Hematopoietic multipotent progenitor cell (in vitro differentiated cells): ENCODE measurements around the gene FNDC7. TPM values are rescaled to one million over a fixed set of nuclear protein-coding genes. Genes with fewer than 3 reads are reported as not detected.
"Not testable (repeated sequence)": the region's sequence is repeated elsewhere in the genome, so short reads cannot be mapped to it uniquely, and the experiment has no call there.

Experiments
- DNase-seq, 3 donors: peaks; one replicate each; pipeline ENCODE4 v3.0.0-alpha.2; 2011 to 2015; ENCODE audit warnings: low read depth in 2 of 3, low spot score in 2 of 3
- total RNA-seq: library from RNA; depleted of rRNA; stranded (reverse); fragments of >200 nt; gene quantifications from one replicate; pipeline ENCODE4 v1.2.3, GENCODE V29; 2012

The FNDC7 gene
- total RNA-seq, 1 donor, result under 0.01 TPM

GRCh38 chr1:108734171-108734865 is 21.6 kb downstream of the FNDC7 start:
- DNase-seq, result no peak

GRCh38 chr1:108742253-108742652 is 29.5 kb downstream of the FNDC7 start:
- DNase-seq, result no peak

GRCh38 chr1:108745980-108746381 is 33.3 kb downstream of the FNDC7 start:
- no peak for DNase-seq

GRCh38 chr1:108746382-108747170 is 33.9 kb downstream of the FNDC7 start, which contains the start of gene STXBP3:
Gene STXBP3 (plus strand): TSS chr1:108746674. CDS start chr1:108746738, 64 bp downstream.
- peak; percentile 98 to 100 (median 99) for DNase-seq

- DNase-seq, result peak; percentile 22 to 63 (median 60)
Observed at GRCh38 chr1:108747171-108747850, 34.6 kb downstream of the FNDC7 start.

GRCh38 chr1:108747898-108748297 is 35.2 kb downstream of the FNDC7 start:
- peak in 2 of 3 donors; percentile 26 to 28 for DNase-seq

GRCh38 chr1:108749081-108749480 is 36.4 kb downstream of the FNDC7 start:
- DNase-seq, result no peak

GRCh38 chr1:108750476-108751181 is 37.9 kb downstream of the FNDC7 start:
- no peak for DNase-seq

- no peak for DNase-seq
Observed at GRCh38 chr1:108753363-108753762, 40.7 kb downstream of the FNDC7 start.

- no peak for DNase-seq
Observed at GRCh38 chr1:108758796-108759195, 46.1 kb downstream of the FNDC7 start.

GRCh38 chr1:108767115-108767514 is 54.4 kb downstream of the FNDC7 start:
- no peak for DNase-seq

GRCh38 chr1:108767708-108768107 is 55.0 kb downstream of the FNDC7 start:
- no peak for DNase-seq

GRCh38 chr1:108777839-108778238 is 65.1 kb downstream of the FNDC7 start:
- DNase-seq, result no peak

- DNase-seq, result no peak
Observed at GRCh38 chr1:108779455-108779854, 66.7 kb downstream of the FNDC7 start.

- no peak for DNase-seq
Observed at GRCh38 chr1:108780937-108781574, 68.3 kb downstream of the FNDC7 start.

- DNase-seq, result not testable (repeated sequence)
Observed at GRCh38 chr1:108781575-108781944, 68.9 kb downstream of the FNDC7 start.

GRCh38 chr1:108785264-108785663 is 72.6 kb downstream of the FNDC7 start:
- DNase-seq, result peak in 1 of 3 donors; percentile 35

- no peak for DNase-seq
Observed at GRCh38 chr1:108785880-108786279, 73.2 kb downstream of the FNDC7 start.

- no peak for DNase-seq
Observed at GRCh38 chr1:108791790-108792189, 79.1 kb downstream of the FNDC7 start.
